ENCODE results near the gene TMTC1. TPM values are rescaled to one million over a fixed set of nuclear protein-coding genes. Genes with fewer than 3 reads are reported as not detected.

TMTC1 gene
- total RNA-seq, 1 donor from 2014 or later, result 40.4 TPM

DNA sequence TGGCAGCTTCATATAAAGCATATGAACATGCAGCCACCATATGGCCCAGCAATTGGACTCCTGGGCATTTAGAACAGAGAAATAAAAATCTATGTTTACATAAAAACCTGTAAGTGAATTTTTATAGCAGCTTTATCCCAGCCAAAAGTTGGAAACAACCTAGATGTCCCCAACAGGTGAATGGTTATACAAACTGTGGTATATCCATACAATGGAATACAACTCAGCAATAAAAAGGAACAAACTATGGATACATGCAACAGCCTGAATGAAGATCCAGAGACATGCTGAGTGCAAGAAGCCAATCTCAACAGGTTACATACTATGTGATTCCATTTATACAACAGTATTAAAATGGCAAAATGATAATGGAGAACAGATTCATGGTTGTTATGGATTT, 3.7 kb downstream of the TMTC1 start:
- no peak for DNase-seq

DNA sequence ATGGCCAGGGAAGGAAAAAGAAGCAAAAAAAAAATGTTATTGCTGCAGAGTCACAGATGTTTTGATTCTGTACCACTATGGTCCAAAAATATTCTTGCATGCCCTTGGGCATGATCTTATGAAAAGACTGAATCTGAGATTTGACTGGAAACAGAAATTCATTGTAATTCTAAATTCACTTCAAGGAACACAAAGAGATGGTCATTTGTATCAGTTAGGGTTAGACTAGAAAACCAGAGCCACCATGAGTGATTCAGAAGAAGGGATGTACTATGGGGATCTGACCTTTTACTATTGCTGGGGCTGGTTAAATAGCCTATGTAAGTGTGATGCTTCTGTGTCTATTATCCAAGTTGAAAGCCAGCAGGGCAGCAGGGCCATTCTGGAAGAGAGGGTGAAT, 5.2 kb downstream of the TMTC1 start:
- DNase-seq, result no peak

DNA sequence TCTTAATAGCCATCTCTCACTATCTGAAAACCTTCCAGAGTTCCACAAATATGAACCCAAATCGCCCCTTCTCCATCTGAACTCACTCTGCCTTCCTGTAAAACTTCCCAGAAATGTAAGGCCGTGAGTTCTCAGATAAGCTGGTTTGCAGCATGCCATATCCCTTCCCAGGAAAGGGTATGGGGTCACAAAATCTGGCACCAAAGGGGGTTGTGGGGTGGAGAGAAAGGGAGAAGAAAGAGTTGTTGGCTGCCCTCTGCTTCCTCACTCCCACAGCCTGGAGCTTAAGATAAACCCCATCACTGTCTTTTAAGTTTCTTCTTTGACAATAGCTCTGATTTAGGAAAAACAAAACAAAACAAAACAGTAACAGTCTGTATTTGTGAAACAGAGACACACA, 10.7 kb downstream of the TMTC1 start:
- no peak for DNase-seq

DNA sequence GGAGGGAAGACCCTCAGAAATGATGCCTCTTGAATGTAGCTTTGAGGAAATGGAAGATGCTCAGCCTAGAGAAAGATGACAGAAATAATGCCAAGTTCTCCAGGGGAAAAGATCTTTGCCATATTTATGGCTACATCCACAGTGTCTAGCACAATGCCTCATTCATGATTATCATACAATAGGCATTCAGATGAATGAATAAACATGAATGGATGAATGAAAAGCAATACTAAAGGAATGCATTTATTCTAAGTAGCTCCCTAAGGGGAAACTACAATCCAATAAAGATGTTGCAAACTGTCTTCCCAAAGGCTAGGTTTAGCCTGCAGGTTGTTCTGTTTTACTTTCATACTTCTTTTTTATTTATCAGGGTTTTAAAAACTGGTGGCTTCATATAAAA, 12.0 kb downstream of the TMTC1 start:
- no peak for DNase-seq

DNA sequence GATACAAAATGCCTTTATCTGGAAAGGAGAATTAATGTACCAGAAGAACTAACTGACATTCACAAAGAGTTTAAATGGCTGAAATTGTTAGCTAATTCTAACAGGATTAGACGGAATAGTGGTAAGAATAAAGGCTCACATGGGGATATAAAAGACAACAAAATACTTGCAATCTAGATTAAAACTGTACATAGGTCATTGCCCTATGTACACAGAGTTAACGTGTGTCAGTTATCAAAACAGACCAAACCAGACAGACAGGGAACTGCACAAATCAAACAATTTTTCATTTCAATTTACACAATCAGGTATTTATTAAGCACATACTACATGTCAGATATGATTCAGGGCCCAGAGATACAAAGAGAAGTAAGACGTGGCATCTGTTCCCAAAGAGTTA, 12.6 kb downstream of the TMTC1 start:
- DNase-seq, result no peak

DNA sequence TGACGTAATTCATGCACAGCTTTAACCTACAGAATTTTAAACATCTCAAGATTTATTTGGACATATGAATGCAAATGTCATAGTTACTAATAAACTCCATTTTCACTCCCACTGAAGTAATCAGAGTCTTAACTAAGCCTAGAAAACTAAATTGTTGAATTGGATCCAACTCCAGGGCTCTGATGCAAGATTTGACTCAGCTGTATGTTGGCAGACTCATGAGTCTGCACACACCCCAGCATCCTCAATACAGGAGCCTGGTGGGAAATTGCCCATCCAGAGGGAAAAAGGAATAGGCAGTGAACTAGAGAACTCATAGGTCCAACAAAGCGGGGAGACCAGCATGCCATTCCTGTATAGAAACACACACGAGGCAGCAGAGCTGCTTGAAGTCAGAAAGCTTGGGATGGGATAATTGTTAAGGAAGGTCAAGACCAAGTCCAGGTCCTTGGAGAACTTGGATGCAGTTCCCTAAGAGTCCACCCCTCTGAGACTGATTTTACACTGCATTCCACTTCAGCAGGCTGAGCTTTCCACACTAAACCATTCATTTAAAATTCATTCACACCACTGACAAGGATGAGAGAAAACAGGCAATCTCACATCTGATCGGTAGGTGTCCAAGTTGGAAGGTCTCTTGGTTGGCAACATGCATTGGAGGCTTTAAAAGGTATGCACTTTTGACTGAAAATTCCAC, 14.4 kb downstream of the TMTC1 start:
- no peak for DNase-seq

DNA sequence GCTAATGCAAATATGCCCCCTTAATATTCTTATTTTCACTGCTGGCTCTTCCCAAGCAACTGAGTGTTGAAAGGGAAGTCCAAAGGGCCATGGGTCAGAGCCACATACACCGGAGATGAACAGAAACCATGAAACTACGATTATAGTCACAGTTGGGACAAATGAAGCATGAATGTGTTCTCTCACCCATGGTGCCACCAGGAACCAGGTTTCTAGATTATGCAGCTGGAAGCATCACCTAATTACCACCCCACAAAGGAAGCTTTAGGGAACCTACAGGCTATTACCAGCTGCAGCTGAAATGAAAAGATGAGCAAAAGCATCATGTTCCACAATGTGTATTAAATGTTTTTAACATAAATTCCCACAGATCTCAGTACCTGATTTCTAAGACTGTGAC, 15.4 kb downstream of the TMTC1 start:
- no peak for DNase-seq

DNA sequence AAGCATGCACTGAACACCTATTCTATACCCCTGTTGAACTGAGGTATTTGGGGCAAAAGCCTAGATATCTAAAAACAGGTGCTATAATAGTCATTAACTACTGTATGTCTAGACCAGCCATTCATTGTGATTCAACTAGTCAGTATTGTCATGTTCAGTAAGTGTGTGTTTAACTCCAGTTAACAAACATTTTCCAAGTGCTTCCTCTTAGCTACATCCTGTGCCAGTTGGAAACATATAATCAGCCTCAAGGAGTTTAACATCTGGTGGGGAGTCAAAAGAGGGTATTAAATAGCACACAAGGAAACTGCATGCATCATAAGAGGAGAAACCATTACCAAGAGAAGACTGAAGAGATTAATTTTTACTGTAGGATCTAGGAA, 20.4 kb downstream of the TMTC1 start:
- DNase-seq, result no peak

DNA sequence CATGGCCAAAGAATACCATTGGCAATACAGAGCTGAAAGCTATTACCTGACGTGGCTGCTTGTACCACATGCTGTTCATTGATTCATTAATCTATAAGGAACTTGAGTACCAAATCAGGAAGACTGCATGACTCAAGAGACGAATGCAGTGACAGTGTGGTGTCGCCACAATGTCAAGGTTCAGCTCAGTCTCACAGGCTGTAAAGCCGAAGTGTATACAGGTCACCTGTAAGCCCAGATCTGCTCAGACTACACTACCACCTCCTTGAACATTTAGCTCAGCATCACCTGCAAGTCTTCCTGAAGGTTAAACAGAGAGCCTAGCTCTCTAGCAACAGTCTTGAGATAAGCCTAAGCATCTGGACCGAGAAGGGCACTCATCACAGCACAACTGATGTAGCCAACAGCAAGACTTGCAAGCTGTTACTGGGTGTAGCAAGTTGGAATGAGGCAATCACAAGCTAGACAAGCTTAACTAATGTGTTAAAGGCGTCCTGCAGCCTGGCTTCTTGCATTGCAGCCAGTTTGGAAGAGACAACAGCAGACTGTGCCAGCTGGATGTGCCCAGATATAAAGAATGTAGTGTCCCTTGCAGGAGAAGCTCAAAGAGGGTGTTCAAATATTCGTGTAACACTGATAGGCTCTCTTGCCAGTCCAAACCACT, 21.0 kb downstream of the TMTC1 start:
- DNase-seq, result peak; percentile 40

DNA sequence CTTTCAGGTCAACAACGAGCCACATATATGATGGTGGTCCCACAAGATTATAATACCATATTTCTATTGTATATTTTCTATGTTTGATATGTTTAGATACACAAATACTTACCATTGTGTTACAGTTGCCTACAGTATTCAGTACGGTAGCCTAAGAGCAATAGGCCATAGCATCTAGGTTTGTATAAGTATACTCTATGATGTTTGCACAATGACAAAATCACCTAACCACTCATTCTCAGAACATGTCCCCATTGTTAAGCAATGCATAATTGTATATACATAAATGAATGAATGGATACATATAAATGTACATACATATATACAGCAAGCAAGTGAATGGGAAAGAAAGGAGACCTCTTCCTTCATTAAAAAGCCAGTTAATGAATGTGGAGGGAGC, 23.8 kb downstream of the TMTC1 start:
- DNase-seq, result no peak

DNA sequence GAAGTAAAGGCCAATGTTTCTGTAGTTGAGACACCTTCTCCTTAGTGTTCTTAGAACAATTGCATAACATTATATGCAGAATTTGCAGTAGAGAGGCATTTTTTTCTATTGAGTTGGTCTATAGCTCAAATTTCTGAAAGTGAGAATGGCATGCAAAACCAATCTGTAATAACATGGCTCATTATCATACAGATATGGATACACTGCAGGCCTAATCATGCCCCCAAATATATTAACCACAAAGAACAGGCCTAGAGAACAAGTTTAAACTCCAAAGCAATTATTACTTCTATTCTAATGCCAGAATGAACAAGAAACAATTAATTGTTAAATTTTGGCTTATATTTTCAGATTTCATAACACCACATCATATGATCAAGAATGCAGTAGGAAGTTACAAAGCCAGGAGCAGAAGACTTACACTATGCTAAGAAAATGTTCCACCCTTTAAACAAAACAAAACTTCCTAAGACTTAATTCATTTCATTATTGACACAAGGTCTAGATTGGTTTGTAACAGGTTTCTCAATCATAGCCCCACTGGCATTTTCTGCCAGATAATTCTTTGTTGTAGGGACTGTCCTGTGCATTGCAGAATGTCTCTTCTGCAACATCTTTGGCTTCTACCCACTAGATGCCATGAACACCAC, 26.9 kb downstream of the TMTC1 start:
- DNase-seq, result no peak

DNA sequence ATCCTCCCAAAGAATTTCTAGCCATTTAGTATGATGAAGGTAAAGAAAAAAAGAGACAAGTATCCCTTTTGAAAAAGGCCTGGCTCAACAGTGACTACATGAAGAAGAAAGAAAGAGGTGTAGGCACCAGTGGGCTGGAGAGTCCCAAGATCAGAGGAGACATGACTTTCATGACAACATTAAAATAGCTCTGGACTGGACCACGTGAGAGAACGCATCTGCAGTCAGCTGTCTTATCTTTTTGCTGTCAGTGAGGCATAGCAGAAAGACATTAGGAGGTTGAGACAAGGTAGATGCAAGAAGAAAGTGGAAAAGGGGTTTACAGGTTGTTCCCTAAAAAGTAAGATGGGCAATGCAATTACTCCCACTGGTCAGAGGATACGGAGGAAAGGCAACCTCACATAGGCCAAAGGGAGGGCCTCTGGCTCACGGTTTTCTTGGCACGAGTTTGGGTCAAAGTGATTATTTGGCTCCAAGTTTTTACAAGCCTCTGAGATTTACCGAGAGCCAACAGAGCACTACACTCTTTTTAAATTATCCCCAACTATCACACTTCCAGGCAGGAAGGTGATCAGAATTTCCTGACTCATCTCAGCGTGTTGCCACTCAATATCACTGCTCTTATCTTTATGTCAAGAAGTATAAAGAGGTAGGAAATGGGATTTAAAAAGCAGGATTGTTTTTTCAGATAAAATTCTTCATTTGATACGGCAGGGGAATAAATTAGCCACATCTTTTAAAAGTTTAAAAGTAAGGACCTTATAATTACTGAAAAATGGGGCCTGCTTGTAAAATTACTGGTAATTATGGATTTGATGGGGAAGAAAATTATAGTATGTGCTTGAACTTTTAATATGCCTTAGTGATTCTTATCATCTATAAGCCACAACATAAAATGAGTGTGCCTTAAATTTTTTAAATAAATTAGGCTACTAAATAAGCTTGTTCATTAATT, 29.2 kb downstream of the TMTC1 start:
- DNase-seq, result no peak

DNA sequence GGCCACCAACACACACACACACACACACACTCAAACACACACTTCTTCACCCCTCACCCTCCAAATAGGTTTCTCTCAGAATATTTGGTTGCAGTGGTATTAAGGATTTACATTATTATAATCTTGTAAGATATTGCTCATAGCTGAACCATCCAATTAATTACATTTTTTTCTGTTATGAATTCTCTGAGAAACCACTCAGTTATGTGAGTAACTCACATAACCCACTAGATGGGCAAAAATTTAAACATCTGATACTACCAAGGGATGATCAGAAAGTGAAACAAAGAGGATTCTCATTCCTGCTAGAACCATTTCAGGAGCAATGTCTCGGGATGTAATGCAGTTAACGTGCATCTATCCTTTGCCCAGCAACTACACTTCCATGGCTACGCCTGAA, 31.6 kb downstream of the TMTC1 start:
- no peak for DNase-seq

DNA sequence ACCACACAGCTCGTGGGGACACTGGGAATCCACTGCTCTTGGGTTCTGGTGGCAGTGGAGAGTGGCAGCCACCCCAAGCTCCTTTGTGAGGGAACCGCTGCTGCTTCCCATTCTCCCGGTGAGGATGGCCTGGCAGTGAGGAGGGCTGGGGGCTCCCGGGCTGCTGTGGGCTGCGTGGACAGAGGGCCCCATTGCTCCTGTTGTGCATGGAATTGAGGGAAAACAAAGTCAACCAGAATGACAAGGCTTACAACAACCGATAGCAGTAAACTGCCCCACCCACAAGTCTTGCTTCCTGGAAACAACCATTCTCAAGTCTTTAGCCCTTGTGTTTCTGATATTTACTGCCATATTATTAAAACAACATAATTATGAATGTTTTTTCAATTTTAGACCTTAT, 32.1 kb downstream of the TMTC1 start:
- DNase-seq, result no peak

DNA sequence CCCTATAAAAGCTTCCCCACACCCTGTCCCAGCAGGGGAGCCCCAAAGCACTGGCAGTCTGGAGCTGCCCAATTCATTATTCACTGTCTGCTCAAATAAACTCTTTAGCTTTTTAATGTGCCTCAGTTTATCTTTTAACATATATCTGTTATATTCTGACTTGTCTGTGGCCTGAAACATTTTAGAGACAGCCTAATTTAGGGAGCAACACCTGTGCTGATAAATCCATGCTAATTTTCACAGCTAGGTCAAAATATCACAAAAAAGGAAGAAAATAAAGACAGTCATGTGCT, 32.9 kb downstream of the TMTC1 start:
- no peak for DNase-seq

DNA sequence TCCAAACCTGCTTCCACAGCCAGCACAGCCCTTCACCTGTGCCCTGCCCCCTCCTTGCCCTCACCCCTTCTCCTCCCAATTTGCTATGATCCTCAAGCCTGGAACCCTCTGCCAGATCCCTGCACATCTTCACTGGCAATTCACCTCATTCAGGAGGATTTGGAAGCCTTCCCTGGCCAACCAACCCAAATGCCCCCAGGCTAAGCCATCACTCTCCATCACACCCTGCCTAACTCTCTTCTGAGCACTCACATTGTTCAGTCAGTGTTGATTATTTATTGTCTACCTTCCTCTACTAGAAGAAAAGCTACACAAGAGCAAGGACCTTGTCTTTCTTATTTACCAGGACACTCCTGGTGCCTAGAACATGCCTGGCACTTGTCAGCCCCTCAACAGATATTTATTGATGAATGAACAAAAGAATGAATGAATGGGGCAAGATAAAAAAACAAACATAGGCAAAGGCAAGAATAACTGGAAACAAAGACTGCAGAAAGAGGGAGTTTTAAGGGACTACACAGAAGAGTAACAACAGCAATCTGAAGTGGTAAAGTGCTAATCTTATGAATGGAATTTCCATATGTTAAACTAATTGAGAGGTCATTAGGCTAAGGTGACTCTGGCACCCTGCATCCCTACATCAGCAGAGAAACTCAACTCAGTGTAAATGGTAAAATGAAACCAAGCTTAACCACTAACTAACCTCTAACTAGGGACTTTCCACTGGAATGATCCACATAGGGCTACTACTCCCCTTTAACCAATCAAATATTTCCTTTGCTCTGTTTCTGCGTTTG, 33.4 kb downstream of the TMTC1 start:
- DNase-seq, result no peak

DNA sequence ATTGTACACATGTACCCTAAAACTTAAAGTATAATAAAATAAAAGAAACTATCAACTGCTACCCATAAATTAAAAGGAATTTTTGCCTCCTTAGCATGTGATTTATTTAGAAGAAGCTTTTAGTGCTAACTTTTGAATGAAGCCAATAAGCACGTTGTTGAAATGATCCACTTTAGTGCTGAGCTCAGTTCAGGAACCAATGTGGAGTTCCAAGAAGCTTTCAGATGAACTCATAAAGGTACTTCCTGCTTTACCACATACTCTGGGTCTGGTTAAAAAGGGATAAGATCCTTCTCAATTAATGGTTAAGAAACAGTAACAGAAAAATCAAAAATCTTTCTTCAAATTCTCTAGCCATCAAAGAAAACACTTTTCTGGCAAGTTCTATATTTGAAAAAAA, 39.4 kb downstream of the TMTC1 start:
- no peak for DNase-seq

DNA sequence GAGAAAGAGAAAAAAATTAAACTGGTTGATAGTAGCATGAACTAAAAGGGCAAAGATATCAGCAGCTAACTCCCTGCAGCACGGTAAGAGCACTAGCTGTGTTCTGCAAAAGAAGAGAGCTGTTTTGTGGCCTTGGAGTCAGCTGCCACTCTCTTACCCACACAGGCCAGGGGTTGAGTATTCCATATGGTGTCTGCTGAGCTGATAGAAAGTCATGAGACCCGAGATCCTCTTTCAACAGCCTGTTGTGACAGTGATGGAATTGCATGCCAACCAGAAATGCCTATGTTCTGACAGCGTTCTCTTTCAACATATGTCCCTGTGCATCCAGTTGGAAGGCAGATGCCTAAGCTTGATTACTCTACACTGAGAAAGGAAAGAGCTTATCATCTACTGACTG, 39.9 kb downstream of the TMTC1 start:
- DNase-seq, result no peak

DNA sequence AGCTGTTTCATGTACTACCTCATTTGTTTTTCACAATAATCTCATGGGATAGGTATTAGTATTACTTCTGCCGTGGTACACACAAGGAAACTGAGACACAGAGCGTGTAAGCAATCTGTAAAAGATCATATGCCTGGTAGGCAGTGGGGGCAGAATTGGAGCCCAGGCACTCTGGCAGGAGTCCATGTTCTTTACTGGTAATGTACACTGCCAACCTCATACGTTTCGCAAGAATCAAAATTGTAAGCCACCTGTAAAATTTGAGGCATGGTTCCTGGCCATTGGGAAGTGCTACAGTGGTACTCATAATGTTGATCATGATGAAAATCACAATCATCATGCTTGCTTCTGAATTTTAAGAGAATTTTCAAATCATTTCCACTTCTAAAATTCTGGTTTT, 40.7 kb downstream of the TMTC1 start:
- no peak for DNase-seq

DNA sequence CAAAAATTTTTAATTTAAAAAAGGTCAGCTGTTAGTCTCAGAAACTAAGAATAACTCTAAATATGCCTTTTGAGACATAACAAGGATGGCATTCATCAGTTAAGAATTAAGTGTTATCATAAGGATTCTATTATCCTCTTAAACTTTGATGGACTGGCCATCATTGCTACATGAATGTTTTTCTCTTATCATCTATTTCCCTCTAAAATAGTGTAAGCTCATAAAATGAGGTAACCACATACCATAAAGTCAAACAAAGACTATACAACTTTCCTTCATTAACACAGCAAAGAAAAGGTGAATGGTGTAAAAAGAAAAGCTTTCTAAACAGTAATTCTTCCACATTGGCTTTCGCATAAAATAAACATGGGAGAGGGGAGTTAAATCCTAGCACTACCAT, 41.1 kb downstream of the TMTC1 start:
- DNase-seq, result no peak

DNA sequence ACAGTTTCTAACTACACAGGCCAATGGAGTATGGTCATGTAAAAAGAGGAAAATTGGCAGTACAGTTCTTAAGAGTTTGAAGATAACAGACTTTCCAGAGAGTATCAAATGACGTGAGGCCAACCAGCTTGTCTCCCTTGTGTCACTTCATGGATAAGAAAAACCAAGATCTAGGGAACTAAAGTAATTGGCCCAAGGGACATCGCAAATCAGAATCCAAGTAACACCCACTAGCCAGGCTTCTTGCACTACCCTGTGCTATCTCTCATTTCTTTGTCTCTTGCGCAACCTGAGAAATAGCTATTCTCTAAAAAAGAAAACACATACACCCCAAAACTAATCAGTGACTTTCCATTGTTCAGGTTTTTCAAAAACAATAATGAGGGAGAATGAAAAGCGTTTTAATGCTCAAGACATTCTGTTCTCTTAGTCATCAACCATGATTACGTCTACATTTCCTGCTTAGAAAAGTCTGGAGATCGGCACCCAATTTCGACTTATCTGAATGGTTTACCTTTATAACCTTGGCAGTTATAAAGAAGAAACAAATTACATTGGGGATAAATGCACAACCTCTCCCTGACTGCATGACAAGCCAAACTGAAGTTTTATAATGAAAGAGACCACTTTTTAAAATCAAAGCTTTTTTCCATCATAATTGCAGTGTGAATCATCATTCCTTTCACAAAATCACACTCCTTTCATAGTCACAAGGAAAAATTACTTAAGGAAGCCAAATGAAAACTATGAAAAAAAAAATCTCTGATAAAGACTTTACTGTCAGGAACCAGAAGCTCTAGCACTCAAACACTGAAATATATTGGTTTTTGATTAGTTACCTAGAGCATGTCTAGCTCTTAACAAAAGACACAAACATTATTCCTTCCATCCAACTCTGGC, 42.1 kb downstream of the TMTC1 start:
- DNase-seq, result no peak

All from occipital lobe (tissue), 2 donors.